ENCODE data around the gene SYT9.

The SYT9 gene

GRCh38 chr11:7292922-7293321 lies 41.2 kb downstream of the SYT9 start:
- ChIA-PET CTCF (no interaction called here), POLR2A (no interaction called here)
- TF ChIP-seq CTCF (IDR thresholded peaks at IDR 0.05; ENCODE audit: insufficient read depth, low read length, missing control alignments), result no peak
- DNase-seq (ENCODE audit: low read depth, low spot score), result no peak
- no peak overlapping the region for H3K4me3 ChIP-seq (ENCODE audit: low read depth, low read length)

- TF ChIP-seq CTCF (IDR thresholded peaks at IDR 0.05; ENCODE audit: insufficient read depth, low read length, missing control alignments), result no peak
- CTCF ChIA-PET, result no interaction called here
- DNase-seq (ENCODE audit: low read depth, low spot score), result no peak
- POLR2A ChIA-PET, result no interaction called here
- H3K4me3 ChIP-seq (ENCODE audit: low read depth, low read length), result no peak overlapping the region
Measured at GRCh38 chr11:7299393-7299792, 47.7 kb downstream of the SYT9 start.

- DNase-seq (ENCODE audit: low read depth, low spot score), result no peak
- no peak for TF ChIP-seq CTCF (IDR thresholded peaks at IDR 0.05; ENCODE audit: insufficient read depth, low read length, missing control alignments)
- no peak overlapping the region for H3K4me3 ChIP-seq (ENCODE audit: low read depth, low read length)
- CTCF ChIA-PET, result no interaction called here
- POLR2A ChIA-PET, result no interaction called here
Measured at GRCh38 chr11:7300281-7300680, 48.6 kb downstream of the SYT9 start.

GRCh38 chr11:7303146-7303545 lies 51.4 kb downstream of the SYT9 start:
- TF ChIP-seq CTCF (IDR thresholded peaks at IDR 0.05; ENCODE audit: insufficient read depth, low read length, missing control alignments), result no peak
- CTCF ChIA-PET, result no interaction called here
- DNase-seq (ENCODE audit: low read depth, low spot score), result no peak
- POLR2A ChIA-PET, result no interaction called here
- H3K4me3 ChIP-seq (ENCODE audit: low read depth, low read length), result no peak overlapping the region

- ChIA-PET POLR2A (no interaction called here), CTCF (no interaction called here)
- no peak for TF ChIP-seq CTCF (IDR thresholded peaks at IDR 0.05; ENCODE audit: insufficient read depth, low read length, missing control alignments)
- DNase-seq (ENCODE audit: low read depth, low spot score), result no peak
- no peak overlapping the region for H3K4me3 ChIP-seq (ENCODE audit: low read depth, low read length)
Measured at GRCh38 chr11:7306900-7307299, 55.2 kb downstream of the SYT9 start.

GRCh38 chr11:7307836-7308235 lies 56.1 kb downstream of the SYT9 start:
- no peak overlapping the region for H3K4me3 ChIP-seq (ENCODE audit: low read depth, low read length)
- POLR2A ChIA-PET, result no interaction called here
- CTCF ChIA-PET, result no interaction called here
- TF ChIP-seq CTCF (IDR thresholded peaks at IDR 0.05; ENCODE audit: insufficient read depth, low read length, missing control alignments), result no peak
- DNase-seq (ENCODE audit: low read depth, low spot score), result no peak

Measured in AG04449 (cell line).